NB4 (cell line): Measurements from ENCODE around the gene NDUFS8.

Experiments
- CTCF ChIP-seq: IDR thresholded peaks from one replicate; pipeline ENCODE4 v1.5.1; 2012; ENCODE audit warnings: low read depth, low read length
- MAX ChIP-seq: IDR thresholded peaks from 2 replicates; pipeline ENCODE4 v1.6.1; 2011; ENCODE audit warnings: low read depth, low read length

- no peak for TF ChIP-seq CTCF
- TF ChIP-seq MAX = no peak
Observed at GRCh38 chr11:68032003-68032402, 1.5 kb downstream of the NDUFS8 start.
